ENCODE measurements around the gene PAX2.

Gene PAX2

DNA sequence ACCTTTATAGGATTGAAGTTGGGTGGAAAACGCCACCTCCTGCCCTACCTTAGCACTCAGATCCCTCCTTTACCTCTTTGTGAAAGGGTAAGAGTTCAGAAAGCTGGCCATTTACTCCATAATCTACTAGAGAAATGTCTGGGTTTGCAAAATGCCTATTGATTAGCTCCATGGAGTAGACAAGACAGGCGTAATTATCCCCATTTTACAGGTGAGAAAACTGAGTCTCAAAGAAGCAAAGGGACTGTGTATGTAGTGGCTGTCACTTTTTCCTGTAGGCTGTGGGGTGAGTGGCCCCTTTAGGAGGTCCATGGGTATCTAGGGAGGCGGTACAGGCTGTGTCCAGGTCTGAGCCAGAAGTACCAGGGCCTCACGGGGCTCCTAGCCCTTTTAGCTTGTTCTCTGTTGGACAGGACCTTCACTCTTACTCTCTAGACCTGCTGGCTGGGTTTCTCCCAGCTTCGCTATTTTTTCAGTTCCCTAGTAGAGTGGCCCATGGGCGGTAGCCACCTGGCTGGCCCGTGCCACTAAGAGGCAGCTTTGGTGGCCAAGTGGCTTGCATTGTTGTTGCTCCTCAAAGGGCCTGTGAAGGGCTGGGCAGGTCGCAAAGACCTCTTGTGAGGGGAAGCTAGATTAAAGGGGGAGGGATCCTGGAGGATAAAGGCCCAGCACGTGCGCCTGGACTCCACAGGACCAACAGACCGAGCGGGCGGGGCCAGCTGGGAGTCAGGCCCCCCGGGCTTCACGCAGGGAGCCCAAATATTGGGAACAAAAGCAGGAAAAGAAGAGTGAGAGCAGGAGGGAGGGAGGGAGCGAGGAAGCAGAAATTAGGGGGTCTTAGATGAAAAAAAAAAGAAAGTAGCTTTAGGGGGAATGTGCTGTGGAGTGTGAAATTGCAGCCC is 4.7 kb upstream of the PAX2 start:
- no peak for DNase-seq

DNA sequence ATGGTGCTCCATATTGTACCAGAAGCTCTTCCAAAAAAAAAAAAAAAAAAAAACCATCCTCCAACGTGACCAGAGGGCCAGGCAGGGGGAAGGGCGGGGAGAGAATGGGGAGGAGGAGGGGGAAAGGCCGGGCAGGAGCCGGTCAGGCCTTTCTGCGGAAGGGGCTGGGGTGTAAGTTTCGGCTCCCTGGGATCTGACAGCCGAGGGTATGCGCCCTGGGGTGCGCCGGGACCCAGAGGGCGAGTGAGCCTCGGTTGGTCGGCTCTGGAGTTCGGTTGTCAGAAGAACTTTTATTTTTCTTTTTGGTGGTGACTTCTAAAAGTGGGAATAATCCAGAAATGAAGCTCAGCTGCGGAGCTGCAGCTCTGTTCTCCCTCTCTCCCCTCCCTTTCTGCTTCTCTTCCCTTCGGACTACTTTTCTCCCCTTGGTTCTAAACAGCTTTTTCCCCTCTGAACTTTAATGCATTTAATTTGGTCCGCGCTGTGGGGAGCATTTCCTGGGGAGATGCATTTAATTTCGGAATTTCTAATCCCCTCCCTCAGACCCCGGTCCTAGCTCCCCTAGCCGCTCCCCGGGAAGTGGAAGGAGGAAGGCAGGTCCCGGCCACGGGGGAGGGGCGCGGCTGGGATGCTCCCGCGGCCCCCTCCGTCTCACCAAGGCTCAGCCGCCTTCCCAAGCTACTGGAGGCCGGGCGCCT is 3.9 kb upstream of the PAX2 start:
- no peak for DNase-seq

- no peak for DNase-seq
These were observed 3.2 kb upstream of the PAX2 start for GRCh38 chr10:100742076-100742771.

DNA sequence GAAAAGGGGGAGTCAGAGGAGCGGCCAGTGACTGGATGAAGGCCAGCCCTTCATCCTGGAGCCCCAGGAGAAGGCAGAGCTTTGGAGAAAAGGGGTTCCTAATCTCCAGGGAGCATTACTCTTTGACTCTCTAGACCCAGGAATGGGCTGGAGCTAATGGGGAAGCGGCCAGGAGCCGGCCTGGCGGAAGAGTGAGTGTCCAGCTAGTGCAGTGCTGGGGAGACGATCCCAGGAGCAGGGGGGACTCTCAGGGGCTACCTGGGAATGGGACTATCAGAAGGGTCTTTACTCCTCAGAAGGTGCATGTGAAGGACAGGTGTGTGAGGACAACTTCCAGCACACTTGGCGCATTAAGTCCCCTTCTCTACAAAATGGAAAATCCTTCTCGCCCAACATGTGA is 2.4 kb upstream of the PAX2 start:
- no peak for DNase-seq

GRCh38 chr10:100743626-100744135 is 1.7 kb upstream of the PAX2 start:
- DNase-seq: peak; percentile 66

DNA sequence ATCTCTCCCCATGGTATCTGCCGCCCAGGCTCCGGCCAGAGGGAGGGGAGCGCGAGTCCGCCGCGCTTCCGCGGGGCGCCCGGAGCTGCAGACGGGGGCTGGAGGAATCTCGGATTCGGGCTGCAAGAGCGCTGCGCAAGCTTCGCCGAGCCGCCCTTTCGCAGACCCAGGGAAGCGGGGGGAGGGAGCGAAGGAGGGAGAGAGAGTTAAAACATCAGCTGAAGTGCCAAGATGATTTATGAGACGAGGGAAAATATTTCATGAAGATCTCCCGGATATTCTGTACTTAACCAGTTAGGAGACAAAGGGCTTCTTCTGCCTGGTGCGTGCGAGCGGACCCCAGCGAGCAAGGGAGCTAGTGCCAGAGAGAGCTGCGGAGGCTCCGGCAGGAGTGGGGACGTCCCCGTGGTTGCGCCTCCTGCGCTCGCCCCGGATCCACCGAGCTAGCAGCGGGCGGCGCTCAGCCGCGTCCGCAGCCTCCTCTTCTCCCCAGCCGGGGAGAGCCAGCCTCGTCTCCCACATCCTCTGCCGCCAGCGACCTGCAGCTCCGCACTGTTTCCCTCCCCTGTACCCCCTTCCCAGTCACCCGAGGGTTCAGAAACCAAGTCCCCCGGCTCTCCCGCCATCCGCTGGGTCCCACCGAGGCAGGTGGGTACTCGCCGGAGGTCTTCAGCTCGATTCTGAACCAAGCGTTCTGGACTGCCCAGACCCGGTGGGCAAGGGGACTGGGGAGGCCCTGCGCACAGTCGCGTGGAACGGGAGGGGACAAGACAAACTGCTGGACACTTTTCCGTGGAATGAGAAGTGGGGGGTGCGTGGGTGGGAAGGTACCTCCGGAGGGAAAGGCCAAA is 1.0 kb upstream of the PAX2 start:
- DNase-seq: no peak

GRCh38 chr10:100745882-100746783 is 751 bp downstream of the PAX2 start:
- DNase-seq: no peak

GRCh38 chr10:100746784-100747455 is 1.5 kb downstream of the PAX2 start:
- no peak for DNase-seq

DNA sequence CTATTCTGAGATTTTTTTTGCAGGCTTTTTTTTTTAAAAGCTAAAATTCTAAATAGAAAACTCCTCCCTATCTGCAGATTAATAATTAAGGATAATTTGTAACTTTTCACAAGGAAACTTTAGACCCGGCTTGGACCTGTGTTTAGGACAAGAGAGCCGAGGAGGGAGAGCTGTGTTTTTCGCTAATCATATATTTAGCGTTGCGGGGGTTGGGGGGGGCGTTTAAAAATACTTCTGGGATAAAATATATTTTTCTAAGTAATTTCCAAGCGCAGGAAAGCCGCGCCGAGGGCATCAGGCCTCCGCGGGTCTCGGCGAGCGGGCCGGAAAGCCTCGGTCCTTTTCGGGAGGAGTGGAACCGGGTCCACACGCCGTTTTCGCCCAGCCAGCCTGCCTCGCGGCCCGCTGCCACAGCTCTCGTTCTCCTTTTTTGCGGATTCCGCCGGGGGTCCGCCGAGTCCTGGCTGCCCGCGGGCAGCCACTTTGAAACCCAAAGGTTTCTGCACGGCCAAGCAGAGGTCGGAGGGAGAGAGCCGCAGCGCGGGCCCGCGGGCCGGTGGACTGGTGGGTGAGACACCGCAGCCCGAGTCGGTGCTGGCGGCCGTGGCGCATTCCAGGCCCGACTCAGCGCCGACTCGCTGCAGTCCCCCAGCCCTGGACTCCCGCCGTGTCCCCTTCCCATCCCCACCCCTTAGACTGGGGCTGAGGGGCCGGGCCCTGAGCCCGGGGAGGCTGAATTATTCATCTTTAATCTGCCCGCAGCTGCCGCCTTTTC is 2.3 kb downstream of the PAX2 start:
- DNase-seq: no peak

GRCh38 chr10:100748231-100749058 is 3.1 kb downstream of the PAX2 start:
- no peak for DNase-seq

GRCh38 chr10:100749059-100749308 is 3.6 kb downstream of the PAX2 start:
- no peak for DNase-seq

GRCh38 chr10:100749309-100750217 is 4.2 kb downstream of the PAX2 start:
- DNase-seq: no peak

GRCh38 chr10:100750291-100751210 is 5.2 kb downstream of the PAX2 start:
- DNase-seq: no peak

- no peak for DNase-seq
These were observed 6.0 kb downstream of the PAX2 start for GRCh38 chr10:100751211-100751933.

DNA sequence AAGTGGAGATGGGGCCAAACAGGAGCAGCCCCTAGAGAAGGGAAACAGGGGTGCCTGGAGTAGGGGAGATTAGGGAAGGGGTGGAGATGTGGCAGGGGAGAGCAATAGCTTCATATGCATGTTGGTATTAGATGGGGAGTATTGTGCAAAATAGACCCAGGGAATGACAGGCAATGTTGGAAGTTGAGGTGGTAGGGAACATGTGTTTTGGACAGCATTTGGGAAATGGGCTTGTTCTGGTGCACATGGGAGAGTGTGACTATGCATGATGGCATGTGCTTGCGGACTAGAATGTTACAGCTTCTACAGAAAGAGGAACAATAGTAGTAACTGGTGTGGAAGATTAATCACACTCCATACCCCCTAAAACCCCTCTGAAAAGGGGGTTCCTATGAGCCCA is 10.4 kb downstream of the PAX2 start:
- DNase-seq: no peak

- no peak for DNase-seq
These were observed 13.9 kb downstream of the PAX2 start for GRCh38 chr10:100759331-100759730.

All from MV-4-11 (cell line).